ENCODE data around the gene SINHCAF.

DNA sequence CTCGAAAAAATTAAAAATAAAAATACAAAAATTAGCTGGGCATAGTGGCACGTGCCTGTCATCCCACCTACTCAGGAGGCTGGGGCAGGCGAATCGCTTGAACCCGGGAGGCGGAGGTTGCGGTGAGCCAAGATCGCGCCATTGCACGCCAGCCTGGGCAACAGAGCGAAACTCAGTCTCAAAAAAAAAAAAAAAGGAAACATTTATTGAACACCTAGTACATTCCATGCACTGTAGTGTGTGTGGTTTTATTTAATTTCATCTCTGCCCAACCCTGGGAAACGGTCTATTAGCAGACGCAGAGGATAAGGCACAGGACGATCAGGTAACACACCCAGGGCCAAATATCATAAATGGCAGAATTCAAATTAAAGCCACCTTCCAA lies 35.8 kb upstream of the SINHCAF start:
- TF ChIP-seq, protein P1, sequence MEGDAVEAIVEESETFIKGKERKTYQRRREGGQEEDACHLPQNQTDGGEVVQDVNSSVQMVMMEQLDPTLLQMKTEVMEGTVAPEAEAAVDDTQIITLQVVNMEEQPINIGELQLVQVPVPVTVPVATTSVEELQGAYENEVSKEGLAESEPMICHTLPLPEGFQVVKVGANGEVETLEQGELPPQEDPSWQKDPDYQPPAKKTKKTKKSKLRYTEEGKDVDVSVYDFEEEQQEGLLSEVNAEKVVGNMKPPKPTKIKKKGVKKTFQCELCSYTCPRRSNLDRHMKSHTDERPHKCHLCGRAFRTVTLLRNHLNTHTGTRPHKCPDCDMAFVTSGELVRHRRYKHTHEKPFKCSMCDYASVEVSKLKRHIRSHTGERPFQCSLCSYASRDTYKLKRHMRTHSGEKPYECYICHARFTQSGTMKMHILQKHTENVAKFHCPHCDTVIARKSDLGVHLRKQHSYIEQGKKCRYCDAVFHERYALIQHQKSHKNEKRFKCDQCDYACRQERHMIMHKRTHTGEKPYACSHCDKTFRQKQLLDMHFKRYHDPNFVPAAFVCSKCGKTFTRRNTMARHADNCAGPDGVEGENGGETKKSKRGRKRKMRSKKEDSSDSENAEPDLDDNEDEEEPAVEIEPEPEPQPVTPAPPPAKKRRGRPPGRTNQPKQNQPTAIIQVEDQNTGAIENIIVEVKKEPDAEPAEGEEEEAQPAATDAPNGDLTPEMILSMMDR (conservative IDR thresholded peaks at IDR 0.05 in 1 of 2, IDR thresholded peaks at IDR 0.05 in 1 of 2; ENCODE audit: low read depth in 1 of 2, low read length in 2 of 2), result no peak
- no peak for TF ChIP-seq EZH2 (IDR thresholded peaks at IDR 0.05; ENCODE audit: low read length, missing control alignments)
